HEK293T (cell line): Measurements from ENCODE around the gene TRAPPC11.

Experiments used
- FOXA1 ChIP-seq: fragments of 450-650 bp; IDR thresholded peaks from 2 replicates; pipeline ENCODE4 v1.6.1; 2016; ENCODE audit warnings: mild to moderate bottlenecking
- FOXM1 ChIP-seq: fragments of 450-650 bp; IDR thresholded peaks from 2 replicates; pipeline ENCODE4 v1.6.1; 2017; ENCODE audit warnings: mild to moderate bottlenecking, borderline replicate concordance
- HDGF ChIP-seq: fragments of 450-650 bp; IDR thresholded peaks from 2 replicates; pipeline ENCODE4 v1.6.1; 2017; ENCODE audit warnings: antibody characterized with exemption, borderline replicate concordance
- L3MBTL2 ChIP-seq: fragments of 450-650 bp; conservative IDR thresholded peaks from 2 replicates; pipeline ENCODE4 v1.6.1; 2016; ENCODE audit warnings: mild to moderate bottlenecking
- NFRKB ChIP-seq: fragments of 450-650 bp; IDR thresholded peaks from 2 replicates; pipeline ENCODE4 v1.6.1; 2016; ENCODE audit warnings: mild to moderate bottlenecking, moderate library complexity
- SP1 ChIP-seq: fragments of 450-650 bp; IDR thresholded peaks from 2 replicates; pipeline ENCODE4 v1.6.1; 2017
- TARDBP ChIP-seq: fragments of 450-650 bp; IDR thresholded peaks from 2 replicates; pipeline ENCODE4 v1.6.1; 2016

- TF ChIP-seq FOXM1, result no peak
- no peak for TF ChIP-seq NFRKB
- no peak for TF ChIP-seq TARDBP
- TF ChIP-seq FOXA1, result no peak
- no peak for TF ChIP-seq L3MBTL2
- no peak for TF ChIP-seq HDGF
- TF ChIP-seq SP1, result no peak
Measured at GRCh38 chr4:183633476-183634400, 25.4 kb upstream of the TRAPPC11 start.
